Gastroesophageal sphincter (tissue), 3 donors: ENCODE data around the gene HOXA5.

Experiments
- CTCF ChIP-seq, 4 experiments: fragments of 200-600 bp in 2 of 4; fragments of 450-650 bp in 2 of 4; sonication (generic) in 1 of 4; IDR thresholded peaks; one replicate each; pipeline ENCODE4 v1.5.1; 2017 to 2019; ENCODE audit warnings: antibody characterized with exemption in 4 of 4, mild to moderate bottlenecking in 2 of 4, moderate library complexity in 2 of 4
- POLR2AphosphoS5 ChIP-seq: sonication (generic); formaldehyde crosslinking; IDR thresholded peaks from one replicate; pipeline ENCODE4 v1.6.1; 2017; ENCODE audit warnings: antibody characterized with exemption

DNA sequence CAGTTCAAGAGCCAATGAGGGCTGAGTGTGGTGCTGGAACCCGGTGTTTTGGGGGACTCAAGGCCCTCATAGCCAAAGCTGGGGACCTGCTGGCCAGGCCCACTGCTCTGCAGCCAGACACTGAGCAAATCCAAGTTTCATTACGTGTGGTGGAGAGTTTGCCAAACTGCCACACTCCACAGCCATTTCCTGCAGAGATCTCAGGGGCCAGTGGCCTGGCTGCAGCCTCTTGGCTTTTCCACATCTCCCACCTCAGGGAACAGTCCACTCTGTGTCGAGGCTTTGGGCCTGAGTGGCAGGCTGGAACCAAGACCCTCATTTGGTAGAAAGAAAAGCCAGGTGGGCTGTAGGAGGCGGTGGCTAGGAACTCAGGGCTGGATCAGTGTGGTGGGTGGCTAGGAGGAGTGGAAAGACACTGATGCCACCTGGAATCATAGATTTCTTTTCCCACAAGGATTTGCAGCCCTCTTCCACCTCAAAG, 38.4 kb upstream of the HOXA5 start:
- TF ChIP-seq CTCF (IDR thresholded peaks at IDR 0.05) (no peak), POLR2AphosphoS5 (no peak)
